H1 (cell line): Measurements from ENCODE around the gene HES4. TPM values are rescaled to one million over a fixed set of nuclear protein-coding genes. Genes with fewer than 3 reads are reported as not detected.

Source experiments
- CHD1 ChIP-seq: IDR thresholded peaks from 2 replicates; pipeline ENCODE4 v1.6.1; 2012; ENCODE audit warnings: low read depth, low read length, improper control_type of control experiment
- MAFK ChIP-seq: IDR thresholded peaks from 2 replicates; pipeline ENCODE4 v1.6.1; 2012; ENCODE audit warnings: low read depth, mild to moderate bottlenecking, improper control_type of control experiment, low read length
- PHF8 ChIP-seq: fragments of 200-600 bp; sonication (generic); conservative IDR thresholded peaks from 2 replicates; pipeline ENCODE4 v1.7.1; 2012; ENCODE audit warnings: low read depth, mild to moderate bottlenecking, inconsistent platforms, low read length, moderate library complexity
- SP2 ChIP-seq: IDR thresholded peaks from 2 replicates; pipeline ENCODE4 v1.6.1; 2012; ENCODE audit warnings: mild to moderate bottlenecking, low read length, inconsistent platforms
- SUZ12 ChIP-seq: fragments of 200-600 bp; sonication (generic); IDR thresholded peaks from 2 replicates; pipeline ENCODE4 v1.6.1; 2012; ENCODE audit warnings: mild to moderate bottlenecking, inconsistent platforms, low read length, moderate library complexity, mixed read lengths
- polyA plus RNA-seq, 7 experiments: library from polyadenylated mRNA; depleted of rRNA in 3 of 7; stranded (reverse) in 5 of 7; unstranded in 2 of 7; fragments of >200 nt in 5 of 7; fragments of 200-250 nt in 2 of 7; gene quantifications; 1 replicate in 5 of 7; 2 replicates in 1 of 7; 4 replicates in 1 of 7; pipeline versions ENCODE4 v1.2.1 to v1.2.3, GENCODE V29; 2011 to 2013; ENCODE audit warnings: missing spikeins in 2 of 7, mixed read lengths in 2 of 7
- total RNA-seq: library from RNA; stranded (reverse); fragmentation: NEBNext Ultra II Directional; extraction: Animal tissue kit (Norgen Biotek cat#: 25700); gene quantifications from 2 replicates; pipeline ENCODE4 v1.2.1, GENCODE V29; 2021
- TF ChIP-seq, protein P1 (sequence below): IDR thresholded peaks from 2 replicates; pipeline ENCODE4 v1.6.1; 2012; ENCODE audit warnings: inconsistent platforms
- TF ChIP-seq, protein P2 (sequence below): IDR thresholded peaks from 2 replicates; pipeline ENCODE4 v1.6.1; 2012; ENCODE audit warnings: low read length, inconsistent platforms

The HES4 gene
- total and polyA plus RNA-seq, 2 of the 8 experiments (the other 6 are each of a cell fraction or from before 2014, with no cell fraction given) = 2.8 to 3.5 TPM

DNA sequence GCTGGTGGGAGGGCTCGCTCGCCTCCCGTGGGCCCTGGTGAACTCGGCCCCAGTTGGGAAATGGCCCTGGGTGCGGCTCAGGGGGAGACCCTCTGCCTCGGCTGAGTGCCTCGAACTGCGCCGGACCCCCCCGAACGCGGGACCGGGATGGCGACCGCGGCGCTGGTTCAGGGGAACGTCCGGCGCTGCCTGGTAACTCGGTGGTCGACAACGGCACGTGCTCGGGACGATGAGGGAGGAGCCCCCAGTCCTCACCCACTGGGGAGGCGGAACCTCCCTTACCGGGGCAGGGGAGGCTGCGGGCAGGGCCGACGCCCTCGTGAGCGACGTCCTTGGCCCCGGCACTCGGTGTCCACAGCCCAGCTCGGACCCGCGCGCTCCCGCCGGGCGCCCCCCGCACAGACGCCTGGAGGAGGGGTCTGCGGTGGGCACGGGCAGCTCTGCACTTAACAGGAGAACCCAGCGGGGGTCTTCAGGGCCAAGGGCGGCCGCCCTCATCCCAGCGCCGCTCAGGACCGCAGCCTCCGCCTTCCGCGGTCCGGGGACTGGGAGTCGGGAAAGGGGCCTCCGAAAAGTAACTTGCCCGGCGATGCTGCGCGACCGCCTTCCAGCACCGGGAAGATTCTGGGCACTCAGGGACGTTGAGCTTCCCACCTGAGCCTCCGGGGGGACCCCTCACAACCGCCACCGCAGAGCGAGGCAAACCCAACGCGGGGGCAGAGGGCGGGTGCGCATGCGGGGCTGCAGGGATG lies 1.7 kb downstream of the HES4 start (continued):
- TF ChIP-seq, protein P1, sequence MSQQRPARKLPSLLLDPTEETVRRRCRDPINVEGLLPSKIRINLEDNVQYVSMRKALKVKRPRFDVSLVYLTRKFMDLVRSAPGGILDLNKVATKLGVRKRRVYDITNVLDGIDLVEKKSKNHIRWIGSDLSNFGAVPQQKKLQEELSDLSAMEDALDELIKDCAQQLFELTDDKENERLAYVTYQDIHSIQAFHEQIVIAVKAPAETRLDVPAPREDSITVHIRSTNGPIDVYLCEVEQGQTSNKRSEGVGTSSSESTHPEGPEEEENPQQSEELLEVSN = peak; percentile 40
- TF ChIP-seq, protein P2, sequence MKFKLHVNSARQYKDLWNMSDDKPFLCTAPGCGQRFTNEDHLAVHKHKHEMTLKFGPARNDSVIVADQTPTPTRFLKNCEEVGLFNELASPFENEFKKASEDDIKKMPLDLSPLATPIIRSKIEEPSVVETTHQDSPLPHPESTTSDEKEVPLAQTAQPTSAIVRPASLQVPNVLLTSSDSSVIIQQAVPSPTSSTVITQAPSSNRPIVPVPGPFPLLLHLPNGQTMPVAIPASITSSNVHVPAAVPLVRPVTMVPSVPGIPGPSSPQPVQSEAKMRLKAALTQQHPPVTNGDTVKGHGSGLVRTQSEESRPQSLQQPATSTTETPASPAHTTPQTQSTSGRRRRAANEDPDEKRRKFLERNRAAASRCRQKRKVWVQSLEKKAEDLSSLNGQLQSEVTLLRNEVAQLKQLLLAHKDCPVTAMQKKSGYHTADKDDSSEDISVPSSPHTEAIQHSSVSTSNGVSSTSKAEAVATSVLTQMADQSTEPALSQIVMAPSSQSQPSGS = no peak
- no peak for TF ChIP-seq SP2
- no peak for TF ChIP-seq PHF8
- peak; percentile 0; the same call in 1 of the 2 replicates for TF ChIP-seq SUZ12
- TF ChIP-seq MAFK = no peak
- no peak for TF ChIP-seq CHD1
